Measurements from ENCODE around the gene ATG16L2. TPM values are rescaled to one million over a fixed set of nuclear protein-coding genes. Genes with fewer than 3 reads are reported as not detected.

The ATG16L2 gene
- total RNA-seq, 2 experiments from 2014 or later, result 58.3 to 61.6 TPM

GRCh38 chr11:72781313-72782080 is 32.7 kb upstream of the ATG16L2 start:
- DNase-seq (peak; percentile 22 to 87 (median 50)), ATAC-seq (ENCODE audit: poor library complexity) (peak; percentile 81)
- POLR2A ChIA-PET, result interaction anchor here (1.1 to 2.0 kb wide), 7 partner anchors 9 to 361 kb away, joined by 3 to 8 read pairs (median 4); partner anchors contain the start of gene FCHSD2
- no peak for TF ChIP-seq CTCF (IDR thresholded peaks at IDR 0.05)
- H3K9me3 ChIP-seq (ENCODE audit: control insufficient read depth in 1 of 2, insufficient read depth in 1 of 2, low read length in 2 of 2), result no peaks in the 10 kb centered on the region
- H3K27me3 ChIP-seq (ENCODE audit: control insufficient read depth in 1 of 2, insufficient read depth in 2 of 2, low read length in 2 of 2), result no peaks in the 10 kb centered on the region
- peak overlapping the region; percentile 55 for H3K4me3 ChIP-seq (ENCODE audit: low read length)
- intact Hi-C loops (cut with DNase I, micrococcal nuclease), result loop anchor here in 1 of 2 experiments (1.0 to 2.0 kb wide), 2 partner anchors 27 to 32 kb away; no protein-coding TSS in a partner anchor
- Mint-ChIP-seq H3K27ac (peak overlapping the region; percentile 45), H3K36me3 (ENCODE audit: low read depth) (no peaks in the 10 kb centered on the region), H3K9me3 (no peaks in the 10 kb centered on the region), H3K4me1 (ENCODE audit: low read depth) (peaks cover 24% of the 10 kb centered on the region), H3K4me3 (peak overlapping the region; percentile 90), H3K27me3 (no peaks in the 10 kb centered on the region)
- CTCF ChIA-PET, result interaction anchor here (0.8 to 3.1 kb wide), 4 partner anchors 12 to 59 kb away, joined by 3 to 14 read pairs (median 8); partner anchors contain the start of gene STARD10
- peak overlapping the region in 1 of 2 donors; percentile 17 for H3K27ac ChIP-seq (ENCODE audit: low read depth in 1 of 2, low read length in 2 of 2)
- H3K36me3 ChIP-seq (ENCODE audit: insufficient read depth, low read length), result no peaks in the 10 kb centered on the region
- peaks cover 45% of the 10 kb centered on the region for H3K4me1 ChIP-seq (ENCODE audit: insufficient read depth, low read length)

- H3K4me3 ChIP-seq (ENCODE audit: low read length), result peak overlapping the region; percentile 55
Observed at GRCh38 chr11:72782081-72782920, 31.9 kb upstream of the ATG16L2 start.

More at GRCh38 chr11:72782081-72782920, 31.9 kb upstream of the ATG16L2 start:
- Histone ChIP-seq H3K27ac (ENCODE audit: low read depth in 1 of 2, low read length in 2 of 2) (peak overlapping the region in 1 of 2 donors; percentile 17), H3K27me3 (ENCODE audit: control insufficient read depth in 1 of 2, insufficient read depth in 2 of 2, low read length in 2 of 2) (no peaks in the 10 kb centered on the region), H3K36me3 (ENCODE audit: insufficient read depth, low read length) (no peaks in the 10 kb centered on the region), H3K4me1 (ENCODE audit: insufficient read depth, low read length) (peaks cover 39% of the 10 kb centered on the region), H3K9me3 (ENCODE audit: control insufficient read depth in 1 of 2, insufficient read depth in 1 of 2, low read length in 2 of 2) (no peaks in the 10 kb centered on the region)
- ATAC-seq (ENCODE audit: poor library complexity) (peak; percentile 40), DNase-seq (no peak)
- H3K27ac Mint-ChIP-seq, result peak overlapping the region; percentile 45
- H3K4me1 Mint-ChIP-seq (ENCODE audit: low read depth), result peaks cover 24% of the 10 kb centered on the region
- intact Hi-C loops (cut with DNase I, micrococcal nuclease), result loop anchor here in 1 of 2 experiments (1.0 kb wide), 1 partner anchor 31 kb away; no protein-coding TSS in a partner anchor
- ChIA-PET POLR2A (interaction anchor here (1.1 to 2.0 kb wide), 6 partner anchors 8 to 360 kb away, joined by 3 to 8 read pairs (median 4); partner anchors contain the start of gene FCHSD2), CTCF (interaction anchor here (0.8 to 3.1 kb wide), 5 partner anchors 11 to 60 kb away, joined by 3 to 14 read pairs (median 5); partner anchors contain the start of genes ATG16L2 and STARD10)
- TF ChIP-seq CTCF (IDR thresholded peaks at IDR 0.05), result no peak
- H3K4me3 Mint-ChIP-seq, result peak overlapping the region; percentile 90
- no peaks in the 10 kb centered on the region for H3K27me3 Mint-ChIP-seq
- H3K9me3 Mint-ChIP-seq, result no peaks in the 10 kb centered on the region
- no peaks in the 10 kb centered on the region for H3K36me3 Mint-ChIP-seq (ENCODE audit: low read depth)
